Activated T-cell treated with anti-CD3 and anti-CD28 coated beads for 48 hours (primary cell): ENCODE measurements around the gene ALDH8A1.
"Not testable (repeated sequence)": the region's sequence is repeated elsewhere in the genome, so short reads cannot be mapped to it uniquely, and the experiment has no call there.

Experiments
- DNase-seq: peaks from one replicate; pipeline ENCODE4 v3.0.0-alpha.2; 2020; ENCODE audit warnings: low read depth

Gene ALDH8A1

DNA sequence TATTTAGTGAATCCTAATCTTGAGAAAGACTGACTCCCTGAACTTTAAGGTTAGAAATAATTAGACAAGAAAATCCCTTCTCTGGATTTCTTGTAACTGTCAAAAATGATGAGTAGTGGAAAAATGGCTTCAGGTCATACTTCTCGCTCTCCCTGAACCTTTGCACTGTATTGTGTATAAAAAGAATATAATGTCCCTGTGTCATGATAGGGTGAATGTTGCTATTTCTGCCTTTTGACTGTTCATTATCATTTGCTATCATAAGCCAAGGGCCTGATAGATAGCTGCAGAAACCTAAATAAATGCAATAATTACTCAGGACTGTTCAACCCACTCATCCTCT, 39.3 kb downstream of the ALDH8A1 start:
- DNase-seq = no peak

DNA sequence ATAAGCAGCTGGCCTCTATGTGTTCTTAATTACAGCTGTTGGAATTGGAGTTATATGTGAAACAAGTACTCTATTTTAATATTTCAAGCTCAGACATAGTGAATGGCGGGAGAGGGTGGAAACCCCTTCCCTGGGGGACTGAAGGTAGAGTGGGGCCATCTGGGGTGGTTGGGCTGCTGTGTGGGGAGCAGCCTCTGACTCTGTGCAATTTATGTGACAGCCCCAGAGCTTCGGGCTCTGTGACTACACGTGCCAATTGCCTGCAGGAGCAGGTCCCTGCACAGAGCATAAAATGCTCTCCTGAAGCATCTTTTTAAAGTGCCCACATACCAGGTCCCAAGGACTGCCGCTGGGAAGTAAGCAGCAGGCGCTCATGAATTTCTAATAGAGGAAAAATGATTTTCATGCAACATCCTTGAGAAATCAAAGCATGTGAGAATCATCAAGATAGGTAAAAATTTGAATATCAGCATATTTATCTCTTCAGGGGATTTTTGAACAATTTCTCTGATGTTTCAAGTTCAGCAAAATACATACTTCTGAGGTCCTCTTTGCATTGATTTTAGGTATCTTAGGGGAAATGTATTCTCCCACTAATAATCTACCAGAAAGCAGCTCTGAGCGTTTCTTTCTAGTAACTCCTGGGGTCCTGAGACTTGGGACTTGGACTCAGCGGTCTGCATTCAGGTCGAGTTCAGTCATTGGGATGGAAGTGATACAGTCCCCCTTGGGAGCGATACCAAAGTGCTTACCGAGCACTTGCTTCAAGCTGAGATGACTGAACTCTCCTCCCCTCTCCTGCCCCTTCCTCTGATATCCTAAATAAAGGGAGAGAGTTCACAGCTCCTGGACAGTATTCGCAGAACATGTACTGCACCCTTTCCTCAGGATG, 40.0 kb downstream of the ALDH8A1 start:
- no peak for DNase-seq

DNA sequence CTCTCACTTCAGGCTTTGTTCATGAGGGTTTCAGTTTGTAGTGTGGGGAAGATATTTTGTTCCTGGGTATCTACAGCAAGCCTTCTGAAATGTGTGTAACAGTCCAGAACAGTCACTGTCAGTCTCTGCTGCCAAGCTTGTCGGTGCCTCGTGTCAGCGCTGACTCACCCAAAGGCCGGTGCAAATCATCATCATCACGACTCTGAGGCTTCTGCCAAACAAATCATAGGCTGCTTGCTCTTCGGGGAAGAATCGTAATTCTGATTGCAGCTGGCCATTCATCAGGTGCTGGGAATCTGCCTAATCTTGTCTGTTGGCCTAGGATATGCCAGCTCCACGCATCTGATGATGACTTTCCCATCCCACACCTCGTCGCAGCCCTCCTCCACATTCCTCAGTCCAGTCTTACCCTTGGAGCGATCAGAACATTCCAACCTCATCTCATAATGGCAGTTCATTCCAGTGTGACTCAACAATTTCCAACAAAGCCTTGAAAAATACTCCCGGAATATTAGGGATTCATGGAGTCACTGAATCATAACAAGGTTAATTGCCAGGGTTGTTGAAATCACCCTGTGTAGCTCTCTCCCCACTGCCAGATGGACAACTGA, 40.9 kb downstream of the ALDH8A1 start:
- DNase-seq = peak; percentile 15

GRCh38 chr6:134904731-134905130, 45.2 kb downstream of the ALDH8A1 start:
- DNase-seq = not testable (repeated sequence)

GRCh38 chr6:134903448-134903847, 46.5 kb downstream of the ALDH8A1 start:
- DNase-seq = no peak

DNA sequence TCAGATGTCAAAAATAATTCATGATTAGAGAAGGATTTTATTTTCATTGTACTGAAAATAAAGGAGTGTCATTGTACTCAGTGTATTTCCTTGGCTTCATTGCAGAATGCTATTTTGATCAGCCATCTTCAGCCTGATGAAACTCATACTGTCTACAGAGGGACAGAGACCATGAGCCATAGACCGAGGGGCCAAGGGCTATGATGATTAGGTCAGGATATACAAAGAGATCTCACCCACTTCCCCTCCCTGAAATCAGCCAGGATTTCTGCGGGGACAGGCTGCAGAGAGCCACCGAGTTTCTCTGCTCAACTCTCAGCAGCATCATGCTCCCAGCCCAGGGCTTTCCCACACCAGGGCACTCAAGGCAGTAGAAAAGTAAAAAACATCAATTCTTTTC, 47.0 kb downstream of the ALDH8A1 start:
- DNase-seq = no peak

DNA sequence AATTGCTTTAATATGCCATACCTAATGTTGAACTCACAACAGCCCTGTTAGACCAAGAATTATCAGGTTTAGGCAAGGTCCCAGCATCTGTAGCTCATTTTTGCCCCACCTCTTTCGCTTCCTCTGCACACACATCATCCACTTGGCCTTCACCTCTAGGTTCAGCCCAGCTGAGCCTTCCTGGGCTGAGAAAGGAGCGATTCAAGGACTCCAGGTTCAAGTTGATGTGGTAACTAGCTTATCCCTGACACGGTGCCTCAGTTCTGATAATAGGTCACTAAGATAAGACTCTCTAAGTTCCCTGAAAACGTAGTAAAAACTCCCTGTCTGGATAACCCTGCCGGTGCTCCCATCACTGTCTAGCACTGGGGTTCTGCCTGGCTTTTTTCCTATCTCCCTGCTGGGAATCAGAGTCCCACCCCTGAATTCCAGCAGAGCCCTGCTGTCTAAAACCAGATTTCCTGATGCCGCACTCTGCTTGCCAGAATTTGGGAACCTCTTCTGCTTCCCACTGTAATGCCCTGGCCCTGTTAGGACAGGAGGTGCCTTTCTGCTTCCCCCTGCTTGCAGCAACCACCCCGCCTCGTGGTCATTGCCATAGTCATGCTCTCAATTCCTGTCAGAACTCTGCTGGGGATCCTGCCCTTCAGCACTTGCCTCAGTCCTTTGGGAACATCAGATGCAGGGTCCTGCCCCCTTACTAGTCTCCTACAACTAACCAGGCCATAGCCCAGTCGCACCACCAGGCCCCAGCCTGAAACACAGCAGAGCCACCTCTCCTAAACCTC, 47.6 kb downstream of the ALDH8A1 start:
- DNase-seq = no peak

DNA sequence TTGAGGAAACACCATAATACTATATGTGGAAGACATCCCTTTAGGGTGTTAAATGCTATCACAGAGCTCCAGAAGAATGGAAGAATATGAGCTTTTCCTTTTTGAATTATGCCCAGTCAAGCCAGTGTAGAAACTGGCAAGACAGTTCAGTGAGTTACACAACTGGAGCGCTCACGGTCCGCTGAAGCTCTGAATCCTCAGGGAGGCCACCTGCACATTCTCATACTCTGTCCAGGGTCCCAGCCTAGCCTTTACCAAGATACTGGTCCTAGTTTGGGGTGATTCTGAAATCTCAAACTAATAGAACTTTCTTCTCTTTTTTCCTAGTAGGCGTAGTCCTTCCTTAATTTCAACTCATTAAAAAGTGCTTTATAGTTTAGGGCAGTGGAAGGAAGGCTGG, 51.3 kb downstream of the ALDH8A1 start:
- DNase-seq = no peak

GRCh38 chr6:134898166-134898565, 51.7 kb downstream of the ALDH8A1 start:
- not testable (repeated sequence) for DNase-seq

DNA sequence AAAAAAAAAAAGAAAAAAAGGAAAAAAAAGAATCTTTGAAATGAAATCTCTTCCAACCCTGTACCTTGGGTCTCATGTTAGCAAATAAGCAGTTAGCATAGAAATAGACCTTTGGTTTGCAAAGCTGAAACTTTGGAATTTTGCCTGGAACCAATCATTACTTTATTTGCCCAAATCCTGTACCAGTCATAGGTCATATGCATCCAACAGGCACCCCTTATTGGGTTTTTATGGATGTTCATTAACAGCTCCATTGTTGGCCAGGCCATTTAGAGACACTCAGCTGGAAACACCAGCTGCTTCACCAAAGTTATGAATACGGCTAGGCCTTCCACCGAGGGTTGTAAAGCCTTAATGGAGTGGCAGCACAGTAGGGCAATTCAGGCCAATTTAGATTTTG, 53.0 kb downstream of the ALDH8A1 start:
- no peak for DNase-seq

DNA sequence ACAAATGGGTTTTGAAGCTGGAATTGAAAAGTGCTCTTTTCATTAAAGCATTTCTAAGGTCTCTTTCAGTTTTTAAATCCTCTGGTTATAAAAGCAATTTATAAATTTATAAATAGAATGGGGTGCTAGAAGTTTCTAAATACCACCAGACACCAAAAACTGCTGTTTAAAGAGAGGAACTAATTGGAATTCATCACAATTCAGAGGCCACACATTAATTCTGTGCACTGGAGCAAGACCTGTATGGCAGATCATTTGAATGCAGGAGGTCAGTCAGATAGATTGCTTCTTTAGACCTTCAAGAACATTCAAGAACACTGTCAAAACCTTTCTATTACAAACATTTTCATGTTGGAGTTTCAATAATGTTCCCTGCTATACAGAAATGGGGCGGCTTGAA, 55.1 kb downstream of the ALDH8A1 start:
- no peak for DNase-seq

DNA sequence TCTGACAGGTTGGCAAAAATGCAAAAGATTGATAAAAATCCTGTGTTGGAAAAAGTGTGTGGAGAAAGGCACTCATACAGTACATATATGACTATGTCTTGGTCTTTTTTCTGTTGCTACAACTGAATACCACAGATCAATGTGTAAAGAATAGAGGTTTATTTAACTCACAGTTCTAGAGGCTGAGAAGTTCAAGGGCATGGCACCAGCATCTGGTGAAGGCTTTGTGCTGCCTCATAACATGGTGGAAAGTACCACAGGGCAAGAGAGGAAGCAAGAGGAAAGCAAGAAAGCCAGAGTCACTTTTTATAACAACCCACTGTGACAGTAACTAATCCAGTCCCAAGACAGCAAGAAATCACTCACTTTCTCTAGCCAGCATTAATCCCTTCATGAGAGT, 57.5 kb downstream of the ALDH8A1 start:
- no peak for DNase-seq

DNA sequence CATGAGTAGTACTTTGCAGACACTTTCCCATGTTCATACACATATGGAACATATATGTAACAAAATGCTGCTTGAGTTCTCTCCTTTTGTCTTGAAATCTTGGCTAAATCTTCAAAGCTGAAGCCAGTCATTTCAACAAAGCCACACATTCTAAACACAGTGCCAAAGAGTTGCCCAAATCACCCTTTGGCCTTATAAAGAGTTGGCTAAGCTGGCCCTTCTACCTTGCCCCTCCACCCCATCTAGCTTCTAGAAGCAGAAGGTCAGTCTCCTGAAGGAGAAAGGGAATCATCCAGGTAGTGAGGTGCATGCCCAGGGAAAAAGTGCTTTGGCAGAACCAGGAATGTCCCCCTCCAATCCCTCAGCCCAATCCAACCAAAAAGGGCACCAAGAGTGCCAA, 58.3 kb downstream of the ALDH8A1 start:
- DNase-seq = no peak

GRCh38 chr6:134888316-134888715, 61.6 kb downstream of the ALDH8A1 start:
- no peak for DNase-seq

DNA sequence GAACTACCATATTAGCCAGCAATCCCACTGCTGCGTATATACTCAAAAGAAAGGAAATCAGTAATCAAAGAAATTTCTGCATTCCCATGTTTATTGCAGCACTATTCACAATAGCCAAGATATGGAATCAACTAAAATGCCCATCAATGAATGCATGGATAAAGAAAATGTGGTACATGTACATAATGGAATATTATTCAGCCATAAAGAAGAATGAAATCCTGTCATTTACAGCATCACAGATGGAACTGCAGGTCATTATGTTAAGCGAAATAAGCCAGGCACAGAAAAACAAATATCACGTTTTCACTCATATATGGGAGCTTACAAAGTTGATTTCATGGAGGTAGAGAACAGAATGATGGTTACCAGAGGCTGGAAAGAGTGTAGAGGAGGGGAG, 65.1 kb downstream of the ALDH8A1 start:
- no peak for DNase-seq

DNA sequence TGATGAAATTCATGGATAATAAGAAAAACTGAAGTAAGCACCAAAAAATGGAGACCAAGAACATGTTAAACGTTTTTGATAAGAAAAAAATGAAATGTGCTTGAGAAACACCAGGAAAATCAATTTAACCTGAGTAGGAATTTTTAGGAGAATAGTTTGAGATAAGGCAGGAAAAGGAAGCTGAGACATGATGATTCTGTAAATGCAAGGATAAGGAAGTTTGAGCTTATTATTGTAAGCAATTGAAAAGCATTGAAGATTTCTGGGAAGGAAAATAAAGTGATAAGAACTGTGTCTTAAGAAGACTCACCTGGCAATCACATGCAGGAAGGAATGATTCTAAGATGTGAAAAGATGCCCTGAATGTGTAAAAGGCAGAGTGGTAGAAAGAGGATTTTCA, 66.6 kb downstream of the ALDH8A1 start:
- DNase-seq = no peak

GRCh38 chr6:134882426-134883038, 67.4 kb downstream of the ALDH8A1 start:
- DNase-seq = peak; percentile 8

DNA sequence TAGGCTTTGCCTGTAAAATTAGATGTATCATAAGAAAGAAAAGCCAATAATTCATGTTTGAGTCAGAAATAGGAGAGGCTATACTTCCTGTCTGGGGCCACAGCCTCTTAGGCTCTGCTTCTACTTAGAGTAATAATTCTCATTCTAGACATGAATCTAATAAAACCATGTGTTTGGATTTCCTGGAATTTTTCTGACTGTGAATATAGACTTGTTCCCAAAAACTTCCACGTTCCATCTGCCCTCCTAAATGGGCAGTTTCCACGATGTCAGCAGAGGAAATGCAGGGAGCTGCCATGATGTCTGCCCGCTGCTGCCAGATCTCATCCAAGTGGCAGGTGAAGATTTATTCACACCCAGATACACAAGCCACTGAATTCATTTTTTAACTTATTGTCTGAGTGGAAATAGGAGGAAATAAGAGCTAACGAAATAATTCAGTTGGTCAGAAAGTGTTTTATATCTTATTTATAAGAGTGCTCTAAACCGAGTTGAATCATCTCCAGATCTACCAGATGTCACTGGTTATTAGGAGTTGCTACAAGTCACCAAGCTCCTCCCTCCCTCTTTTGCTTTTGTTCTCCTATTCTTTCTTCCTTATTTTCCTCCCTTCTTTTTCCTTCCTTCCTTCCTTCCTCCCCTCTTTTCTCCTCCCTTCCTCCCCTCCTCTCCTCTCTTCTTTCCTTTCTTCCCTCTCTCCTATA, 69.3 kb downstream of the ALDH8A1 start:
- DNase-seq = no peak

- DNase-seq = no peak
Observed at GRCh38 chr6:134878136-134878535, 71.8 kb downstream of the ALDH8A1 start.

- DNase-seq = no peak
Observed at GRCh38 chr6:134875367-134875766, 74.5 kb downstream of the ALDH8A1 start.

DNA sequence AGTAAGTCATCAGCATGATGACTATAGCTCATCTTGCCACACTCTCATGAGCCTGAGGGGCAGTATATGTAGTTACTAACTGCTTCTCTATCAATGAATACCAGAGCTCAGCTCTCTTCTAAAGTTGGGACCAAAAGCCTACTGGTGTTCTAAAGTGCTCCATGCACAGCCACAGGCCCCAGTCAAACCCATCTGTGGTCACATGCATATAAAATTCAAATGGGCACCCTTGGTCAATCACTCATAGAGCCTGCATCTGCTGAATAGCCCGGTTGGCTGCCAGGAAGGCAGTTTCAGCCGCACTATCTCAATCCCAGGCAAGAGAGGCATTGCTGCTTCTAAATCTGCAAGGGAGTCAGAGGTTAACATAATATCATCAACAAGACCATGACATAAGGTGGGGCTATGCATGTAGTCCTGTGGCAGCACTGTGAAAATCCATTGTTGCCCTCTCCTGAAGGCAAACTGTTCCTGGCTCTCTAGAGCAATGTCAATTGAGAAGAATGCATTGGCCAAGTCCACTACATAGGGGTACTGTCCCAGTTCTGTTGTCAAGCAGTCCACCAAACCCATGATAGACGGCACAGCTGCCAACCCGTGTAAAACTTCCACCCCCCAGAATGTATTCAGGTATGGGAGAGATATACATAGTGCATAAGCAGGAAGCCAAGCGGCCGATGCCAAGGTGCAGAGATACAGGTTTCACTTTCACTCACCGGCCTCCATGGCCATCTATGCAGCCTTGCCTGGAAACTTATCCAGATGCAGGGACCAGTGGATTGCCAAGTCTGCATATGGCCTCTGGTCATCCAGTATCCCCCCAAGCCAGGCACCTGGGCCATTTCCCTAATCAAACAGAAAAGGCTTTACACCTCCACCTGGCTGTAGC, 76.2 kb downstream of the ALDH8A1 start:
- no peak for DNase-seq
